ENCODE measurements around the gene TYROBP. TPM values are rescaled to one million over a fixed set of nuclear protein-coding genes. Genes with fewer than 3 reads are reported as not detected.

Gene TYROBP
- total RNA-seq, 1 experiment from 2014 or later: not detected

- DNase-seq (ENCODE audit: low read depth, low spot score) (no peak), ATAC-seq (no peak)
- TF ChIP-seq TCF7L2 (IDR thresholded peaks at IDR 0.05; ENCODE audit: low read depth, low read length): no peak
- TF ChIP-seq, protein P1, sequence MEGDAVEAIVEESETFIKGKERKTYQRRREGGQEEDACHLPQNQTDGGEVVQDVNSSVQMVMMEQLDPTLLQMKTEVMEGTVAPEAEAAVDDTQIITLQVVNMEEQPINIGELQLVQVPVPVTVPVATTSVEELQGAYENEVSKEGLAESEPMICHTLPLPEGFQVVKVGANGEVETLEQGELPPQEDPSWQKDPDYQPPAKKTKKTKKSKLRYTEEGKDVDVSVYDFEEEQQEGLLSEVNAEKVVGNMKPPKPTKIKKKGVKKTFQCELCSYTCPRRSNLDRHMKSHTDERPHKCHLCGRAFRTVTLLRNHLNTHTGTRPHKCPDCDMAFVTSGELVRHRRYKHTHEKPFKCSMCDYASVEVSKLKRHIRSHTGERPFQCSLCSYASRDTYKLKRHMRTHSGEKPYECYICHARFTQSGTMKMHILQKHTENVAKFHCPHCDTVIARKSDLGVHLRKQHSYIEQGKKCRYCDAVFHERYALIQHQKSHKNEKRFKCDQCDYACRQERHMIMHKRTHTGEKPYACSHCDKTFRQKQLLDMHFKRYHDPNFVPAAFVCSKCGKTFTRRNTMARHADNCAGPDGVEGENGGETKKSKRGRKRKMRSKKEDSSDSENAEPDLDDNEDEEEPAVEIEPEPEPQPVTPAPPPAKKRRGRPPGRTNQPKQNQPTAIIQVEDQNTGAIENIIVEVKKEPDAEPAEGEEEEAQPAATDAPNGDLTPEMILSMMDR (IDR thresholded peaks at IDR 0.05): no peak
- no peak for TF ChIP-seq SIN3A (IDR thresholded peaks at IDR 0.05; ENCODE audit: borderline replicate concordance, insufficient read depth, low read depth, low read length)
- H3K9me3 ChIP-seq (ENCODE audit: control insufficient read depth, insufficient read depth, low read depth, low read length): no peaks in the 10 kb centered on the region
- no peaks in the 10 kb centered on the region for H3K27me3 ChIP-seq (ENCODE audit: control insufficient read depth, insufficient read depth, low read length)
- ChIA-PET POLR2A (no interaction called here), CTCF (no interaction called here)
- no peak overlapping the region for H3K27ac ChIP-seq (ENCODE audit: low read length)
- in situ Hi-C loops (cut with HindIII; ENCODE audit: low pct_unique_long_range_greater_than_20kb, low sequenced_read_pairs): loop anchor here (10.0 kb wide), 1 partner anchor 73 kb away; no protein-coding TSS in a partner anchor
- BruUV-seq (replicated peaks): no TSS peak
- no peaks in the 10 kb centered on the region for H3K36me3 ChIP-seq (ENCODE audit: control insufficient read depth, insufficient read depth, low read length)
- no peak overlapping the region for H3K4me3 ChIP-seq (ENCODE audit: low read depth in 2 of 2, low read length in 2 of 2)
- intact Hi-C loops (cut with micrococcal nuclease; ENCODE audit: unreplicated experiment): no loop called here
- H3K4me1 ChIP-seq (ENCODE audit: control insufficient read depth, insufficient read depth, low read length): peaks cover 3% of the 10 kb centered on the region; the same call in 1 of the 2 replicates
Measured at GRCh38 chr19:35907377-35907745, 734 bp downstream of the TYROBP start.

- intact Hi-C loops (cut with micrococcal nuclease; ENCODE audit: unreplicated experiment) (no loop called here), in situ Hi-C loops (cut with HindIII; ENCODE audit: low pct_unique_long_range_greater_than_20kb, low sequenced_read_pairs) (loop anchor here (10.0 kb wide), 1 partner anchor 70 kb away; no protein-coding TSS in a partner anchor)
- ChIA-PET CTCF (no interaction called here), POLR2A (interaction anchor here (0.7 kb wide), 1 partner anchor 161 kb away, joined by 3 read pairs; no protein-coding TSS in a partner anchor)
- Histone ChIP-seq H3K9me3 (ENCODE audit: control insufficient read depth, insufficient read depth, low read depth, low read length) (no peaks in the 10 kb centered on the region), H3K27ac (ENCODE audit: low read length) (0 out of 2 replicates have a peak overlapping the region, but pooled peaks have one; percentile 6), H3K4me1 (ENCODE audit: control insufficient read depth, insufficient read depth, low read length) (peaks cover 17% of the 10 kb centered on the region), H3K4me3 (ENCODE audit: low read depth in 2 of 2, low read length in 2 of 2) (no peak overlapping the region), H3K27me3 (ENCODE audit: control insufficient read depth, insufficient read depth, low read length) (no peaks in the 10 kb centered on the region), H3K36me3 (ENCODE audit: control insufficient read depth, insufficient read depth, low read length) (no peaks in the 10 kb centered on the region)
- BruUV-seq (replicated peaks): no TSS peak
- TF ChIP-seq REST (IDR thresholded peaks at IDR 0.05; ENCODE audit: insufficient read depth in 1 of 2, low read depth in 2 of 2, low read length in 1 of 2) (no peak), POLR2AphosphoS5 (IDR thresholded peaks at IDR 0.05; ENCODE audit: low read depth, low read length) (no peak), TCF7L2 (IDR thresholded peaks at IDR 0.05; ENCODE audit: low read depth, low read length) (no peak), SIN3A (IDR thresholded peaks at IDR 0.05; ENCODE audit: borderline replicate concordance, insufficient read depth, low read depth, low read length) (no peak)
- TF ChIP-seq, protein P1 (IDR thresholded peaks at IDR 0.05): no peak
- no peak for ATAC-seq
- DNase-seq (ENCODE audit: low read depth, low spot score): no peak
Measured at GRCh38 chr19:35905178-35905727, 2.8 kb downstream of the TYROBP start.
